GM23338 (cell line): ENCODE data around the gene TMEM270. TPM values are rescaled to one million over a fixed set of nuclear protein-coding genes. Genes with fewer than 3 reads are reported as not detected.

ENCODE experiments used
- ATAC-seq: fragments of 200-7000 bp; cut with Tn5 transposase; 3 replicates; pipeline ENCODE4 v1.9.1; 2020
- DNase-seq: peaks from one replicate; pipeline ENCODE4 v3.0.0-alpha.2; 2015; ENCODE audit warnings: low spot score
- H2AFZ ChIP-seq: fragments of 200-600 bp; sonication (generic); 2 replicates; pipeline ENCODE4 v1.8.0; 2016; ENCODE audit warnings: antibody characterized with exemption, mild to moderate bottlenecking, moderate library complexity
- H3F3A ChIP-seq: fragments of 200-600 bp; sonication (generic); replicated peaks from 2 replicates; pipeline ENCODE4 v1.8.0; 2017; ENCODE audit warnings: antibody characterized with exemption, mixed run types, low read depth
- H3K27ac ChIP-seq: fragments of 200-600 bp; sonication (generic); 2 replicates; pipeline ENCODE4 v1.6.1; 2016; ENCODE audit warnings: low read depth
- H3K27me3 ChIP-seq: fragments of 200-600 bp; sonication (generic); 2 replicates; pipeline ENCODE4 v1.8.0; 2016; ENCODE audit warnings: mild to moderate bottlenecking, mixed run types, moderate library complexity; ENCODE audit not compliant: insufficient read depth
- H3K36me3 ChIP-seq: fragments of 200-600 bp; sonication (generic); 2 replicates; pipeline ENCODE4 v1.8.0; 2016; ENCODE audit warnings: mild to moderate bottlenecking; ENCODE audit not compliant: insufficient read depth
- H3K4me1 ChIP-seq: fragments of 200-600 bp; sonication (generic); 2 replicates; pipeline ENCODE4 v1.8.0; 2016; ENCODE audit warnings: mild to moderate bottlenecking, moderate library complexity; ENCODE audit not compliant: insufficient read depth
- H3K4me2 ChIP-seq: fragments of 200-600 bp; sonication (generic); 2 replicates; pipeline ENCODE4 v1.7.1; 2017; ENCODE audit warnings: mixed run types
- H3K4me3 ChIP-seq: fragments of 200-600 bp; sonication (generic); 2 replicates; pipeline ENCODE4 v1.6.1; 2016; ENCODE audit warnings: mixed run types
- H3K79me2 ChIP-seq: fragments of 200-600 bp; sonication (generic); replicated peaks from 2 replicates; pipeline ENCODE4 v1.8.0; 2017; ENCODE audit warnings: mild to moderate bottlenecking; ENCODE audit not compliant: insufficient read depth
- H3K9me2 ChIP-seq: fragments of 200-600 bp; sonication (generic); 2 replicates; pipeline ENCODE4 v1.8.0; 2017; ENCODE audit not compliant: insufficient read depth
- H4K20me1 ChIP-seq: fragments of 200-600 bp; sonication (generic); replicated peaks from 2 replicates; pipeline ENCODE4 v1.8.0; 2017; ENCODE audit warnings: mild to moderate bottlenecking; ENCODE audit not compliant: insufficient read depth
- H3K27ac Mint-ChIP-seq: 2 replicates; pipeline ENCODE4 v1.8.0; 2020; ENCODE audit warnings: inconsistent platforms, mild to moderate bottlenecking, moderate library complexity, mixed read lengths
- H3K27me3 Mint-ChIP-seq: 3 replicates; pipeline ENCODE4 v1.8.0; 2022; ENCODE audit warnings: low read depth, mild to moderate bottlenecking, moderate library complexity, mixed read lengths, inconsistent platforms; ENCODE audit not compliant: insufficient read depth, poor library complexity
- H3K36me3 Mint-ChIP-seq: 3 replicates; pipeline ENCODE4 v1.8.0; 2021; ENCODE audit warnings: low read depth, mild to moderate bottlenecking, inconsistent platforms, moderate library complexity, mixed read lengths
- H3K4me1 Mint-ChIP-seq: 3 replicates; pipeline ENCODE4 v1.8.0; 2020; ENCODE audit warnings: mild to moderate bottlenecking, inconsistent platforms, mixed read lengths
- H3K4me3 Mint-ChIP-seq: 3 replicates; pipeline ENCODE4 v1.8.0; 2021; ENCODE audit warnings: moderate library complexity, mild to moderate bottlenecking, inconsistent platforms, mixed read lengths
- H3K9me3 Mint-ChIP-seq: 3 replicates; pipeline ENCODE4 v1.8.0; 2020; ENCODE audit warnings: moderate library complexity, mild to moderate bottlenecking, inconsistent platforms, mixed read lengths
- CREB1 ChIP-seq: fragments of 250-450 bp; sonication (Bioruptor Pico); IDR thresholded peaks from 2 replicates; pipeline ENCODE4 v1.5.0; 2020; ENCODE audit warnings: low read depth, mild to moderate bottlenecking, moderate library complexity
- CTCF ChIP-seq, 2 experiments: fragments of 200-600 bp in 1 of 2; sonication (generic) in 1 of 2; conservative IDR thresholded peaks; 2 replicates each; pipeline versions ENCODE4 v1.5.1 to v1.6.1; 2016 to 2017; ENCODE audit warnings: antibody characterized with exemption in 2 of 2, low read depth in 2 of 2, mild to moderate bottlenecking in 2 of 2, moderate library complexity in 1 of 2
- ETS1 ChIP-seq: IDR thresholded peaks from 2 replicates; pipeline ENCODE4 v1.6.1; 2016; ENCODE audit warnings: antibody characterized with exemption
- EZH2 ChIP-seq: fragments of 200-600 bp; sonication (generic); IDR thresholded peaks from one replicate; pipeline ENCODE4 v1.8.0; 2017; ENCODE audit warnings: antibody characterized with exemption, mild to moderate bottlenecking, low read depth; ENCODE audit not compliant: unreplicated experiment
- EZH2phosphoT487 ChIP-seq: fragments of 200-600 bp; sonication (generic); IDR thresholded peaks from one replicate; pipeline ENCODE4 v1.8.1; 2018; ENCODE audit warnings: antibody characterized with exemption; ENCODE audit not compliant: unreplicated experiment
- JUNB ChIP-seq: IDR thresholded peaks from one replicate; pipeline ENCODE4 v1.6.1; 2016; ENCODE audit warnings: antibody characterized with exemption; ENCODE audit not compliant: unreplicated experiment
- NANOG ChIP-seq: IDR thresholded peaks from 2 replicates; pipeline ENCODE4 v1.6.1; 2016; ENCODE audit warnings: antibody characterized with exemption, borderline replicate concordance
- POLR2AphosphoS5 ChIP-seq: IDR thresholded peaks from 2 replicates; pipeline ENCODE4 v1.6.1; 2016; ENCODE audit warnings: antibody characterized with exemption, low read depth
- REST ChIP-seq: IDR thresholded peaks from one replicate; pipeline ENCODE4 v1.6.1; 2018; ENCODE audit warnings: antibody characterized with exemption; ENCODE audit not compliant: unreplicated experiment
- STAT1 ChIP-seq: IDR thresholded peaks from one replicate; pipeline ENCODE4 v1.6.1; 2016; ENCODE audit warnings: antibody characterized with exemption; ENCODE audit not compliant: unreplicated experiment
- ZNF114 ChIP-seq: fragments of 250-450 bp; sonication (Bioruptor Pico); IDR thresholded peaks from 2 replicates; pipeline ENCODE4 v1.5.0; 2020; ENCODE audit warnings: mild to moderate bottlenecking, moderate library complexity
- ZNF331 ChIP-seq: fragments of 250-450 bp; sonication (Bioruptor Pico); IDR thresholded peaks from 2 replicates; pipeline ENCODE4 v1.5.0; 2020; ENCODE audit warnings: low read depth, mild to moderate bottlenecking, moderate library complexity
- ZNF462 ChIP-seq: fragments of 250-450 bp; sonication (Bioruptor Pico); IDR thresholded peaks from 2 replicates; pipeline ENCODE4 v1.5.0; 2020; ENCODE audit warnings: mild to moderate bottlenecking, moderate library complexity
- polyA plus RNA-seq: library from polyadenylated mRNA; unstranded; fragments of >200 nt; fragmentation: Nextera tagmentation; extraction: Ambion mirVana; gene quantifications from 2 replicates; pipeline ENCODE4 v1.2.1, GENCODE V29; 2016
- total RNA-seq: library from RNA; depleted of rRNA; stranded (reverse); fragments of >200 nt; shearing (Covaris generic); gene quantifications from 2 replicates; pipeline ENCODE4 v1.2.3, GENCODE V29; 2014

Gene TMEM270
- total and polyA plus RNA-seq, 2 experiments from 2014 or later: not detected

- Mint-ChIP-seq H3K4me3 (no peak overlapping the region), H3K27me3 (no peaks in the 10 kb centered on the region), H3K4me1 (peaks cover 33% of the 10 kb centered on the region), H3K36me3 (no peaks in the 10 kb centered on the region), H3K27ac (no peak overlapping the region), H3K9me3 (no peaks in the 10 kb centered on the region; the same call in 2 of the 3 replicates)
- Histone ChIP-seq H3K36me3 (no peaks in the 10 kb centered on the region), H4K20me1 (no peaks in the 10 kb centered on the region), H3K4me2 (no peak overlapping the region), H3K4me1 (peaks cover 17% of the 10 kb centered on the region), H3K27me3 (no peaks in the 10 kb centered on the region), H3K4me3 (no peak overlapping the region), H3K79me2 (no peaks in the 10 kb centered on the region), H3K27ac (no peak overlapping the region), H3K9me2 (no peaks in the 10 kb centered on the region), H3F3A (peaks cover 8% of the 10 kb centered on the region), H2AFZ (no peak overlapping the region)
- DNase-seq: no peak
- no peak for TF ChIP-seq REST
- no peak for TF ChIP-seq STAT1
- no peak for TF ChIP-seq ZNF114 (CRISPR knock-in tag)
- no peak for TF ChIP-seq JUNB
- TF ChIP-seq POLR2AphosphoS5: no peak
- TF ChIP-seq CREB1: no peak
- TF ChIP-seq ZNF331 (CRISPR knock-in tag): no peak
- no peak for TF ChIP-seq NANOG
- TF ChIP-seq EZH2: no peak
- TF ChIP-seq EZH2phosphoT487: no peak
- TF ChIP-seq ETS1: no peak
- no peak for TF ChIP-seq CTCF (conservative IDR thresholded peaks at IDR 0.05; ENCODE audit: low read depth in 2 of 2)
- no peak for TF ChIP-seq ZNF462 (CRISPR knock-in tag)
- no peak for ATAC-seq
These were observed 37.7 kb upstream of the TMEM270 start for GRCh38 chr7:73823257-73823656.
